K562 (cell line): ENCODE data around the gene EIF2S2.

Experiments
- CBX5 ChIP-seq: IDR thresholded peaks from 2 replicates; pipeline ENCODE4 v1.6.1; 2014; ENCODE audit warnings: low read depth, borderline replicate concordance
- EZH2 ChIP-seq: IDR thresholded peaks from 2 replicates; pipeline ENCODE4 v1.6.1; 2012; ENCODE audit warnings: low read depth, mild to moderate bottlenecking, inconsistent platforms, low read length, borderline replicate concordance
- HNRNPL ChIP-seq: fragments of 200-400 bp; formaldehyde crosslinking; IDR thresholded peaks from 2 replicates; pipeline ENCODE4 v1.6.1; 2017; ENCODE audit warnings: low read depth, mild to moderate bottlenecking, low read length
- SOX6 ChIP-seq: fragments of 450-650 bp; IDR thresholded peaks from 2 replicates; pipeline ENCODE4 v1.6.1; 2014; ENCODE audit warnings: mild to moderate bottlenecking
- TF ChIP-seq, protein P1 (sequence below), 3 experiments: IDR thresholded peaks in 2 of 3; conservative IDR thresholded peaks in 1 of 3; 2 replicates each; pipeline ENCODE4 v1.5.1; 2011 to 2012; ENCODE audit warnings: low read length in 3 of 3, mild to moderate bottlenecking in 3 of 3, control low read depth in 2 of 3, improper control_type of control experiment in 1 of 3, inconsistent platforms in 1 of 3, low read depth in 1 of 3, mixed read lengths in 1 of 3, moderate library complexity in 1 of 3; ENCODE audit not compliant: insufficient read depth in 2 of 3

DNA sequence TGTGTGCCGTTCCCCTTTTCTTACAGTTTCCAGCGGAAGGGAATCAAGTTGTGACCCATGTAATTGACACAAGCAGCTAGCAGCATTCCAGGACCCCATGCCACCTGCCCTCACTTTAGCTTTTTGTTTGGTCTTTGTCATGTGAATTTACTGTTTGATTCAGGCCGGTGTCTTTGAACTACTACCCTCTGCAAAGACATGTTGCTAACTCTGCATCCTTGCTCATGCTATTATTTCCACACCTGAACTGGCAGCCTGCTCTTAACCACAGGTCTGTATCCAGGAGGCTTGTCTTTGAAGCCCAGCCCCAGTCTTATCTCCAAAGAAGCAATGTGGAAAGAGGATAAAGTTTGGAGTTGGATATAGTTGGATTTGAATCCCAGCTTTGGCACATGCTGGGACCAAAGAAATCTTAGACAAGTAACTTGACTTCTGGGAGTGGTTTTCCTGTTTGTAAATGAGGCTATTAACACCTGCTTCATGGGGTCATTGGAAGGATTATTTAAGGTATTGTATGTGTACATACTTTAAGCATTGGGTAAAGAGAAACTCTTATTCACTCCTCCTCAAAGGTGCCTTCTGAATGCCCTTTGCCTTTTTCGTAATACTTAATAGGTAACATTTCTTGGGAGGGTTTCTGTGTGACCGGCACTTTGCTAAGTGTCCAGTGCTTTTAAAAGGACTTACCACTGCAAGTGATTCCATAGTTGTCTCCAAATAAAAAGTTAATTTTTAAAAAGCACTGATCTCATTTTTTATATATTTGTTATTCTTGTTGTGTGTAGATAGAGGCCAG is 65.9 kb downstream of the EIF2S2 start:
- TF ChIP-seq, protein P1, sequence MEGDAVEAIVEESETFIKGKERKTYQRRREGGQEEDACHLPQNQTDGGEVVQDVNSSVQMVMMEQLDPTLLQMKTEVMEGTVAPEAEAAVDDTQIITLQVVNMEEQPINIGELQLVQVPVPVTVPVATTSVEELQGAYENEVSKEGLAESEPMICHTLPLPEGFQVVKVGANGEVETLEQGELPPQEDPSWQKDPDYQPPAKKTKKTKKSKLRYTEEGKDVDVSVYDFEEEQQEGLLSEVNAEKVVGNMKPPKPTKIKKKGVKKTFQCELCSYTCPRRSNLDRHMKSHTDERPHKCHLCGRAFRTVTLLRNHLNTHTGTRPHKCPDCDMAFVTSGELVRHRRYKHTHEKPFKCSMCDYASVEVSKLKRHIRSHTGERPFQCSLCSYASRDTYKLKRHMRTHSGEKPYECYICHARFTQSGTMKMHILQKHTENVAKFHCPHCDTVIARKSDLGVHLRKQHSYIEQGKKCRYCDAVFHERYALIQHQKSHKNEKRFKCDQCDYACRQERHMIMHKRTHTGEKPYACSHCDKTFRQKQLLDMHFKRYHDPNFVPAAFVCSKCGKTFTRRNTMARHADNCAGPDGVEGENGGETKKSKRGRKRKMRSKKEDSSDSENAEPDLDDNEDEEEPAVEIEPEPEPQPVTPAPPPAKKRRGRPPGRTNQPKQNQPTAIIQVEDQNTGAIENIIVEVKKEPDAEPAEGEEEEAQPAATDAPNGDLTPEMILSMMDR (IDR thresholded peaks at IDR 0.05 in 2 of 3, conservative IDR thresholded peaks at IDR 0.05 in 1 of 3; ENCODE audit: insufficient read depth in 2 of 3, low read depth in 1 of 3, low read length in 3 of 3): no peak
- TF ChIP-seq EZH2 (no peak), CBX5 (no peak), HNRNPL (no peak), SOX6 (no peak)
